A673 (cell line): ENCODE measurements around the gene ADRA1B.

Experiments used
- EZH2 ChIP-seq: fragments of 200-600 bp; sonication (generic); IDR thresholded peaks from 2 replicates; pipeline ENCODE4 v1.6.1; 2017; ENCODE audit warnings: borderline replicate concordance, low read depth, mild to moderate bottlenecking, mixed read lengths, antibody characterized with exemption, low read length; ENCODE audit not compliant: poor library complexity, severe bottlenecking
- TF ChIP-seq, protein P1 (sequence below): fragments of 300-800, 200-600 bp; sonication (generic); conservative IDR thresholded peaks from 2 replicates; pipeline ENCODE4 v1.5.1; 2017; ENCODE audit warnings: low read depth, mild to moderate bottlenecking, antibody characterized with exemption, low read length, moderate library complexity, mixed read lengths

DNA sequence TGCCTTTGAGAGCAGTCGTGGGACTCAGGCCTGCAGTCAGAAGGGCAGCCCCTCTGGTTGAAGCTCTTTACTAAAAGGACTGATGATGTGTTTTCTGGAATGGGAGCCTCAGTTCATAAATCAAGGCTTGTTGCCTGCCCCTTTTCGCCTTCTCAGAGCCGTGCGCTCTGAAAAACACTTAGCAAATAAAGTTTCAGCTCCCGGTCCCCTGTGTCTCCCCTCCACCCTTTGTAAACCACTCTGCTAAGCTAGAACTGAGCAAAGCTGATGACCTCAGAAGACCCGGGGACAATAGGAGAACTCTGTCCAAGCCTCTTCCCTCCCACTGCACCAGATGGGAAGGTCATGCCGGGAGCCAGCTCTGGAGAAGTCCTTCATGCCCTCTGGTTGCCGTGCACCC lies 39.3 kb upstream of the ADRA1B start:
- TF ChIP-seq, protein P1, sequence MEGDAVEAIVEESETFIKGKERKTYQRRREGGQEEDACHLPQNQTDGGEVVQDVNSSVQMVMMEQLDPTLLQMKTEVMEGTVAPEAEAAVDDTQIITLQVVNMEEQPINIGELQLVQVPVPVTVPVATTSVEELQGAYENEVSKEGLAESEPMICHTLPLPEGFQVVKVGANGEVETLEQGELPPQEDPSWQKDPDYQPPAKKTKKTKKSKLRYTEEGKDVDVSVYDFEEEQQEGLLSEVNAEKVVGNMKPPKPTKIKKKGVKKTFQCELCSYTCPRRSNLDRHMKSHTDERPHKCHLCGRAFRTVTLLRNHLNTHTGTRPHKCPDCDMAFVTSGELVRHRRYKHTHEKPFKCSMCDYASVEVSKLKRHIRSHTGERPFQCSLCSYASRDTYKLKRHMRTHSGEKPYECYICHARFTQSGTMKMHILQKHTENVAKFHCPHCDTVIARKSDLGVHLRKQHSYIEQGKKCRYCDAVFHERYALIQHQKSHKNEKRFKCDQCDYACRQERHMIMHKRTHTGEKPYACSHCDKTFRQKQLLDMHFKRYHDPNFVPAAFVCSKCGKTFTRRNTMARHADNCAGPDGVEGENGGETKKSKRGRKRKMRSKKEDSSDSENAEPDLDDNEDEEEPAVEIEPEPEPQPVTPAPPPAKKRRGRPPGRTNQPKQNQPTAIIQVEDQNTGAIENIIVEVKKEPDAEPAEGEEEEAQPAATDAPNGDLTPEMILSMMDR, result no peak
- TF ChIP-seq EZH2, result no peak
